ENCODE measurements around the gene SNW1.

GRCh38 chr14:77717608-77718305 lies 43.2 kb downstream of the SNW1 start:
- TF ChIP-seq MAX (IDR thresholded peaks at IDR 0.05) (no peak), RAD21 (IDR thresholded peaks at IDR 0.05; ENCODE audit: low read depth) (no peak), EGR1 (IDR thresholded peaks at IDR 0.05) (no peak), EP300 (IDR thresholded peaks at IDR 0.05; ENCODE audit: borderline replicate concordance) (no peak), ZBTB7A (IDR thresholded peaks at IDR 0.05; ENCODE audit: low read depth) (no peak), REST (IDR thresholded peaks at IDR 0.05; ENCODE audit: low read depth) (no peak), FOXM1 (IDR thresholded peaks at IDR 0.05; ENCODE audit: borderline replicate concordance, low read depth) (no peak), TEAD4 (IDR thresholded peaks at IDR 0.05) (no peak)
